ENCODE data around the gene MAD2L1. TPM values are rescaled to one million over a fixed set of nuclear protein-coding genes. Genes with fewer than 3 reads are reported as not detected.

Gene MAD2L1
- total RNA-seq, 1 donor from 2014 or later = 90.2 TPM

DNA sequence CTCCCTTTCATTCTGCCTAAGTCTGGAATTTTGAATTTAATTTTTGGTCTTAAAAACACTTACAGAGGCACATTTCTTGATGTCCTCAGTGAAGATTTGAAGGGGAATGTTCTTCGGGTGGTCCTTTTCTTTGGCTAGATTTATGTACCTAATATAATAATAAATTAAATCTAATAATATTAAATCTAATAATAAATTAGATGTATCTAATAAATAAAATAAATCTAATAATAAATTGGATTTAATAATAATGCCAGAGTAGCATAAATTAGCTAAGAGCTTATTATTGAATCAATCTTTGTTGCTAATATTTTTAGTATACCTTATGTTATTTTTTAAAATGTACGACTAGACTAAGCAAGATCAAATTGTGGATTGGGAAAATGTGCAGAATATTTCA lies 39.8 kb downstream of the MAD2L1 start:
- Mint-ChIP-seq H3K9me3 (no peaks in the 10 kb centered on the region), H3K4me3 (no peak overlapping the region), H3K27me3 (ENCODE audit: low read depth) (no peaks in the 10 kb centered on the region), H3K27ac (ENCODE audit: unreplicated experiment) (no peak overlapping the region), H3K4me1 (no peaks in the 10 kb centered on the region), H3K36me3 (ENCODE audit: low read depth) (no peaks in the 10 kb centered on the region)
- no peak for DNase-seq (ENCODE audit: low read depth, low spot score)
- TF ChIP-seq CTCF (conservative IDR thresholded peaks at IDR 0.05) = no peak

DNA sequence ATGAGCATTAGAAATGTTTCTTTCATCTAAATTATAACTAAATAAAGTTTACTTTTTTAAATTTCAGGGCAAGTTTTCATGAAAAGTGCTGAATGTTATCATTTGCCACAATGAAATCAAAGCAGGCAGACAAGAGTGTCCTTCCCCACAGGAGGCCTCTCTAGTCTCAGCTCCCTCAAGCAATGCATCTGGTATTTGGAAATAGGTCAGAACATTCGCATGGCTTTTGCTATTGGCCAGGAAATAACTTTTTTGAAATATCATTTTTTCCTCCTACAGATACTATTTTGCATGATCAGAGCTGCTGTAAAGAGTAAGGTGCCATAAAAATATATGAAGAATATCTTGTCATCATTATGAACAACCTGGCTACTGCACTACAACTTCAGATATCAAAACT lies 41.1 kb downstream of the MAD2L1 start:
- H3K4me3 Mint-ChIP-seq = no peak overlapping the region
- DNase-seq (ENCODE audit: low read depth, low spot score) = no peak
- no peaks in the 10 kb centered on the region for H3K27me3 Mint-ChIP-seq (ENCODE audit: low read depth)
- H3K36me3 Mint-ChIP-seq (ENCODE audit: low read depth) = no peaks in the 10 kb centered on the region
- no peak overlapping the region for H3K27ac Mint-ChIP-seq (ENCODE audit: unreplicated experiment)
- H3K4me1 Mint-ChIP-seq = no peaks in the 10 kb centered on the region
- no peaks in the 10 kb centered on the region for H3K9me3 Mint-ChIP-seq
- no peak for TF ChIP-seq CTCF (conservative IDR thresholded peaks at IDR 0.05)

- Mint-ChIP-seq H3K4me1 (no peaks in the 10 kb centered on the region), H3K4me3 (no peak overlapping the region), H3K36me3 (ENCODE audit: low read depth) (no peaks in the 10 kb centered on the region), H3K9me3 (peaks cover 9% of the 10 kb centered on the region), H3K27me3 (ENCODE audit: low read depth) (no peaks in the 10 kb centered on the region), H3K27ac (ENCODE audit: unreplicated experiment) (no peak overlapping the region)
- no peak for TF ChIP-seq CTCF (conservative IDR thresholded peaks at IDR 0.05)
- DNase-seq (ENCODE audit: low read depth, low spot score) = no peak
Observed at GRCh38 chr4:120018786-120019185, 47.9 kb downstream of the MAD2L1 start.

GRCh38 chr4:120017939-120018692 lies 48.5 kb downstream of the MAD2L1 start:
- H3K4me1 Mint-ChIP-seq = no peaks in the 10 kb centered on the region
- TF ChIP-seq CTCF (conservative IDR thresholded peaks at IDR 0.05) = no peak
- H3K4me3 Mint-ChIP-seq = no peak overlapping the region
- no peak overlapping the region for H3K27ac Mint-ChIP-seq (ENCODE audit: unreplicated experiment)
- no peak for DNase-seq (ENCODE audit: low read depth, low spot score)
- H3K9me3 Mint-ChIP-seq = peaks cover 13% of the 10 kb centered on the region
- no peaks in the 10 kb centered on the region for H3K27me3 Mint-ChIP-seq (ENCODE audit: low read depth)
- no peaks in the 10 kb centered on the region for H3K36me3 Mint-ChIP-seq (ENCODE audit: low read depth)

GRCh38 chr4:120011725-120012124 lies 54.9 kb downstream of the MAD2L1 start:
- no peaks in the 10 kb centered on the region for H3K36me3 Mint-ChIP-seq (ENCODE audit: low read depth)
- no peak for TF ChIP-seq CTCF (conservative IDR thresholded peaks at IDR 0.05)
- DNase-seq (ENCODE audit: low read depth, low spot score) = no peak
- H3K4me1 Mint-ChIP-seq = no peaks in the 10 kb centered on the region
- peaks cover 13% of the 10 kb centered on the region for H3K9me3 Mint-ChIP-seq
- no peak overlapping the region for H3K27ac Mint-ChIP-seq (ENCODE audit: unreplicated experiment)
- H3K4me3 Mint-ChIP-seq = no peak overlapping the region
- H3K27me3 Mint-ChIP-seq (ENCODE audit: low read depth) = no peaks in the 10 kb centered on the region

Data from neural crest cell (in vitro differentiated cells).